ENCODE data around the gene NDUFS5.

DNA sequence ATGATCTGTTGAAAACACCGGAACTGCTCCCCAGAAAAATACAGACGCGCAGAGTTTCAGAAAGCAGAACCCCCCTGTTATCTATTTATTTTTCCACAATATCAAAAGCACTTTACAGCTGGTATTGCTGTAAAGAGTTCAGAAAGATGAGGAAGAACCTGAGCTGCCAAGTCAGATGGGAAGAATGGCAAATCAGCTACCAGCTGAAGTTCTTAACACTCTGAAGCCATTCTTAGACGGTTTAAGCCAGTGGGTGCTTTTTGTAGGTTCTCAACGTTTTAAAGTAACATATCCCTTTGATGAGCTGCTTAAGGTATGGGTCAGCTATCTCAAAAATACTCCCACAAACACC is 35.8 kb upstream of the NDUFS5 start:
- TF ChIP-seq ASH2L (IDR thresholded peaks at IDR 0.05; ENCODE audit: borderline replicate concordance, low read depth) (no peak), CEBPB (IDR thresholded peaks at IDR 0.05; ENCODE audit: borderline replicate concordance in 1 of 2, low read depth in 2 of 2, low read length in 2 of 2) (no peak), POLR2AphosphoS5 (IDR thresholded peaks at IDR 0.05; ENCODE audit: low read length) (no peak), MYC (IDR thresholded peaks at IDR 0.05; ENCODE audit: insufficient read depth, insufficient read length, insufficient replicate concordance, low read length, severe bottlenecking) (no peak), CHD2 (IDR thresholded peaks at IDR 0.05; ENCODE audit: borderline replicate concordance, low read depth, low read length) (no peak), EP300 (IDR thresholded peaks at IDR 0.05; ENCODE audit: borderline replicate concordance in 1 of 2, control insufficient read depth in 1 of 2, low read depth in 2 of 2, low read length in 2 of 2) (no peak), YY1 (IDR thresholded peaks at IDR 0.05; ENCODE audit: low read depth, low read length) (no peak), EZH2 (IDR thresholded peaks at IDR 0.05; ENCODE audit: borderline replicate concordance, control insufficient read depth, low read depth, low read length) (no peak)
- TF ChIP-seq, protein P1, sequence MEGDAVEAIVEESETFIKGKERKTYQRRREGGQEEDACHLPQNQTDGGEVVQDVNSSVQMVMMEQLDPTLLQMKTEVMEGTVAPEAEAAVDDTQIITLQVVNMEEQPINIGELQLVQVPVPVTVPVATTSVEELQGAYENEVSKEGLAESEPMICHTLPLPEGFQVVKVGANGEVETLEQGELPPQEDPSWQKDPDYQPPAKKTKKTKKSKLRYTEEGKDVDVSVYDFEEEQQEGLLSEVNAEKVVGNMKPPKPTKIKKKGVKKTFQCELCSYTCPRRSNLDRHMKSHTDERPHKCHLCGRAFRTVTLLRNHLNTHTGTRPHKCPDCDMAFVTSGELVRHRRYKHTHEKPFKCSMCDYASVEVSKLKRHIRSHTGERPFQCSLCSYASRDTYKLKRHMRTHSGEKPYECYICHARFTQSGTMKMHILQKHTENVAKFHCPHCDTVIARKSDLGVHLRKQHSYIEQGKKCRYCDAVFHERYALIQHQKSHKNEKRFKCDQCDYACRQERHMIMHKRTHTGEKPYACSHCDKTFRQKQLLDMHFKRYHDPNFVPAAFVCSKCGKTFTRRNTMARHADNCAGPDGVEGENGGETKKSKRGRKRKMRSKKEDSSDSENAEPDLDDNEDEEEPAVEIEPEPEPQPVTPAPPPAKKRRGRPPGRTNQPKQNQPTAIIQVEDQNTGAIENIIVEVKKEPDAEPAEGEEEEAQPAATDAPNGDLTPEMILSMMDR (IDR thresholded peaks at IDR 0.05 in 2 of 3, conservative IDR thresholded peaks at IDR 0.05 in 1 of 3; ENCODE audit: control insufficient read depth in 2 of 3, extremely low read depth in 1 of 3, insufficient read depth in 1 of 3, low read depth in 3 of 3, low read length in 3 of 3), result no peak
- TF ChIP-seq, protein P2, sequence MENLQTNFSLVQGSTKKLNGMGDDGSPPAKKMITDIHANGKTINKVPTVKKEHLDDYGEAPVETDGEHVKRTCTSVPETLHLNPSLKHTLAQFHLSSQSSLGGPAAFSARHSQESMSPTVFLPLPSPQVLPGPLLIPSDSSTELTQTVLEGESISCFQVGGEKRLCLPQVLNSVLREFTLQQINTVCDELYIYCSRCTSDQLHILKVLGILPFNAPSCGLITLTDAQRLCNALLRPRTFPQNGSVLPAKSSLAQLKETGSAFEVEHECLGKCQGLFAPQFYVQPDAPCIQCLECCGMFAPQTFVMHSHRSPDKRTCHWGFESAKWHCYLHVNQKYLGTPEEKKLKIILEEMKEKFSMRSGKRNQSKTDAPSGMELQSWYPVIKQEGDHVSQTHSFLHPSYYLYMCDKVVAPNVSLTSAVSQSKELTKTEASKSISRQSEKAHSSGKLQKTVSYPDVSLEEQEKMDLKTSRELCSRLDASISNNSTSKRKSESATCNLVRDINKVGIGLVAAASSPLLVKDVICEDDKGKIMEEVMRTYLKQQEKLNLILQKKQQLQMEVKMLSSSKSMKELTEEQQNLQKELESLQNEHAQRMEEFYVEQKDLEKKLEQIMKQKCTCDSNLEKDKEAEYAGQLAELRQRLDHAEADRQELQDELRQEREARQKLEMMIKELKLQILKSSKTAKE (IDR thresholded peaks at IDR 0.05; ENCODE audit: low read depth, poor library complexity, severe bottlenecking), result no peak
- TF ChIP-seq, protein P3, sequence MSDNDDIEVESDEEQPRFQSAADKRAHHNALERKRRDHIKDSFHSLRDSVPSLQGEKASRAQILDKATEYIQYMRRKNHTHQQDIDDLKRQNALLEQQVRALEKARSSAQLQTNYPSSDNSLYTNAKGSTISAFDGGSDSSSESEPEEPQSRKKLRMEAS (IDR thresholded peaks at IDR 0.05; ENCODE audit: low read depth, low read length), result no peak
